ENCODE data around the gene PRR14. TPM values are rescaled to one million over a fixed set of nuclear protein-coding genes. Genes with fewer than 3 reads are reported as not detected.

PRR14 gene
- total RNA-seq, 4 donors from 2014 or later = 21.7 to 49.2 (median 41.8) TPM

- peaks cover 0 to 80% of the 10 kb centered on the region in 2 donors for H3K36me3 ChIP-seq
- 60% methylated on average over 6 of the region's 9 CpGs; no CpG with 5 or more reads in 1 of the 2 donors for WGBS, 2 donors (ENCODE audit: low coverage in 1 of 2)
- H3K27me3 ChIP-seq = no peaks in the 10 kb centered on the region
- H3K4me1 ChIP-seq = peaks cover 0 to 58% (median 19%) of the 10 kb centered on the region in 3 donors
- H3K4me3 ChIP-seq = no peak overlapping the region
- no peak for ATAC-seq
- TF ChIP-seq EP300 (IDR thresholded peaks at IDR 0.05) = no peak
- no peaks in the 10 kb centered on the region for H3K9me3 ChIP-seq
- H3K27ac ChIP-seq = no peak overlapping the region
Observed at GRCh38 chr16:30663820-30664219, 13.1 kb downstream of the PRR14 start.

- TF ChIP-seq EP300 (IDR thresholded peaks at IDR 0.05) (no peak), POLR2AphosphoS5 (IDR thresholded peaks at IDR 0.05) (no peak)
- Histone ChIP-seq H3K9me3 (no peaks in the 10 kb centered on the region), H3K36me3 (peaks cover 0 to 88% of the 10 kb centered on the region in 2 donors), H3K27ac (no peak overlapping the region), H3K4me1 (peaks cover 0 to 57% (median 19%) of the 10 kb centered on the region in 3 donors), H3K27me3 (no peaks in the 10 kb centered on the region), H3K4me3 (no peak overlapping the region)
- ATAC-seq = no peak
- WGBS, 2 donors (ENCODE audit: low coverage in 1 of 2) = 80% methylated on average over 1 of the region's 15 CpGs; no CpG with 5 or more reads in 1 of the 2 donors
Observed at GRCh38 chr16:30664616-30665109, 13.9 kb downstream of the PRR14 start.

GRCh38 chr16:30665155-30665829 is 14.5 kb downstream of the PRR14 start:
- no peak for ATAC-seq
- WGBS, 2 donors (ENCODE audit: low coverage in 1 of 2) = 60 to 64% methylated on average over 1 to 4 of the region's 22 CpGs
- H3K4me3 ChIP-seq = no peak overlapping the region
- no peaks in the 10 kb centered on the region for H3K27me3 ChIP-seq
- H3K4me1 ChIP-seq = peaks cover 0 to 51% (median 16%) of the 10 kb centered on the region in 3 donors
- TF ChIP-seq POLR2A (IDR thresholded peaks at IDR 0.05) = no peak
- no peak for TF ChIP-seq POLR2AphosphoS5 (IDR thresholded peaks at IDR 0.05)
- TF ChIP-seq EP300 (IDR thresholded peaks at IDR 0.05) = no peak
- TF ChIP-seq CTCF (IDR thresholded peaks at IDR 0.05) = no peak
- no peaks in the 10 kb centered on the region for H3K9me3 ChIP-seq
- no peak overlapping the region for H3K27ac ChIP-seq
- H3K36me3 ChIP-seq = peaks cover 0 to 94% of the 10 kb centered on the region in 2 donors

GRCh38 chr16:30665830-30666190 is 15.1 kb downstream of the PRR14 start:
- peaks cover 0 to 46% (median 11%) of the 10 kb centered on the region in 3 donors for H3K4me1 ChIP-seq
- H3K9me3 ChIP-seq = no peaks in the 10 kb centered on the region
- no peak overlapping the region for H3K4me3 ChIP-seq
- ATAC-seq = no peak
- 78 to 86% methylated on average over 3 of the region's 4 CpGs for WGBS, 2 donors (ENCODE audit: low coverage in 1 of 2)
- no peak overlapping the region for H3K27ac ChIP-seq
- H3K36me3 ChIP-seq = peaks cover 0 to 99% of the 10 kb centered on the region in 2 donors
- TF ChIP-seq CTCF (IDR thresholded peaks at IDR 0.05) = no peak
- no peak for TF ChIP-seq EP300 (IDR thresholded peaks at IDR 0.05)
- TF ChIP-seq POLR2A (IDR thresholded peaks at IDR 0.05) = no peak
- TF ChIP-seq POLR2AphosphoS5 (IDR thresholded peaks at IDR 0.05) = no peak
- no peaks in the 10 kb centered on the region for H3K27me3 ChIP-seq

- H3K27me3 ChIP-seq = no peaks in the 10 kb centered on the region
- H3K4me3 ChIP-seq = no peak overlapping the region
- no peak for TF ChIP-seq POLR2AphosphoS5 (IDR thresholded peaks at IDR 0.05)
- no peak for TF ChIP-seq CTCF (IDR thresholded peaks at IDR 0.05)
- TF ChIP-seq EP300 (IDR thresholded peaks at IDR 0.05) = no peak
- TF ChIP-seq POLR2A (IDR thresholded peaks at IDR 0.05) = no peak
- no peak overlapping the region for H3K27ac ChIP-seq
- ATAC-seq = no peak
- H3K36me3 ChIP-seq = peaks cover 0 to 92% of the 10 kb centered on the region in 2 donors
- WGBS, 2 donors (ENCODE audit: low coverage in 1 of 2) = 94% methylated on average over 3 of the region's 7 CpGs; no CpG with 5 or more reads in 1 of the 2 donors
- peaks cover 0 to 37% (median 3%) of the 10 kb centered on the region in 3 donors for H3K4me1 ChIP-seq
- H3K9me3 ChIP-seq = no peaks in the 10 kb centered on the region
Observed at GRCh38 chr16:30666681-30667080, 15.9 kb downstream of the PRR14 start.

Measured in gastroesophageal sphincter (tissue), 4 donors.